Body of pancreas (tissue), 4 donors: Measurements from ENCODE around the gene RIMBP2. TPM values are rescaled to one million over a fixed set of nuclear protein-coding genes. Genes with fewer than 3 reads are reported as not detected.

Experiments used
- ATAC-seq: fragments of 150-250 bp; one replicate; pipeline ENCODE4 v1.9.1; 2016
- DNase-seq, 4 donors: peaks; one replicate each; pipeline ENCODE4 v3.0.0-alpha.2; 2019
- H3K27ac ChIP-seq, 4 donors: fragments of 200-600 bp; sonication (generic); 1 replicate in 3 of 4; 2 replicates in 1 of 4; pipeline versions ENCODE4 v1.5.1 to v1.6.1; 2016 to 2019; ENCODE audit warnings: mild to moderate bottlenecking in 1 of 4, mixed read lengths in 1 of 4, moderate library complexity in 1 of 4
- H3K27me3 ChIP-seq, 2 donors: fragments of 200-600 bp; sonication (generic); one replicate each; pipeline ENCODE4 v1.6.0; 2016; ENCODE audit warnings: mild to moderate bottlenecking in 1 of 2
- H3K36me3 ChIP-seq, 2 donors: fragments of 200-600 bp; sonication (generic); replicated peaks in 1 of 2; 2 replicates each; pipeline ENCODE4 v1.5.1; 2016; ENCODE audit warnings: low read depth in 2 of 2; ENCODE audit not compliant: insufficient read depth in 1 of 2
- H3K4me1 ChIP-seq: fragments of 200-600 bp; sonication (generic); one replicate; pipeline ENCODE4 v1.6.0; 2016
- H3K4me3 ChIP-seq, 2 donors: fragments of 200-600 bp; sonication (generic); 1 replicate in 1 of 2; 2 replicates in 1 of 2; pipeline ENCODE4 v1.5.1; 2016 to 2019
- H3K9me3 ChIP-seq, 3 donors: fragments of 200-600 bp; sonication (generic); 1 replicate in 2 of 3; 2 replicates in 1 of 3; pipeline ENCODE4 v1.5.1; 2016
- CTCF ChIP-seq, 7 experiments: fragments of 450-650 bp in 4 of 7; fragments of 200-600 bp in 3 of 7; sonication (generic) in 3 of 7; IDR thresholded peaks; one replicate each; pipeline ENCODE4 v1.5.1; 2016 to 2019; ENCODE audit warnings: antibody characterized with exemption in 7 of 7
- POLR2A ChIP-seq, 3 donors: fragments of 450-650 bp; IDR thresholded peaks; one replicate each; pipeline ENCODE4 v1.6.1; 2016; ENCODE audit warnings: antibody characterized with exemption in 3 of 3, mild to moderate bottlenecking in 2 of 3
- WGBS, 2 donors: methylation state at CpG; one replicate each; pipeline ENCODE4 v1.1.5; 2017; 5-methylcytosine and 5-hydroxymethylcytosine counted together
- intact Hi-C: fragments of 100-400 bp; cut with DNase I; formaldehyde crosslinking; loops from one replicate; pipeline ENCODE4 v1.15.1; 2023
- total RNA-seq, 2 donors: library from RNA; depleted of rRNA; stranded (reverse); fragments of >200 nt; gene quantifications; one replicate each; pipeline ENCODE4 v1.1.0, GENCODE V29; 2016

RIMBP2 gene
- total RNA-seq, 2 donors from 2014 or later, result 7.3 to 27.4 TPM

GRCh38 chr12:130582286-130582685 lies 133.8 kb downstream of the RIMBP2 start:
- H3K27ac ChIP-seq, result no peak overlapping the region

GRCh38 chr12:130581782-130582181 lies 134.3 kb downstream of the RIMBP2 start:
- no peak for DNase-seq
- H3K27me3 ChIP-seq, result no peaks in the 10 kb centered on the region
- no peaks in the 10 kb centered on the region for H3K4me1 ChIP-seq
- H3K4me3 ChIP-seq, result no peak overlapping the region
- intact Hi-C loops, result no loop called here
- TF ChIP-seq CTCF (IDR thresholded peaks at IDR 0.05), result no peak
- TF ChIP-seq POLR2A (IDR thresholded peaks at IDR 0.05), result no peak
- whole genome bisulfite sequencing, 2 donors, result 50 to 56% methylated on average over 5 of the region's 5 CpGs
- H3K36me3 ChIP-seq, result no peaks in the 10 kb centered on the region
- H3K27ac ChIP-seq, result no peak overlapping the region
- ATAC-seq, result no peak
- H3K9me3 ChIP-seq, result no peaks in the 10 kb centered on the region

More at GRCh38 chr12:130582286-130582685, 133.8 kb downstream of the RIMBP2 start:
- Histone ChIP-seq H3K4me1 (no peaks in the 10 kb centered on the region), H3K27me3 (no peaks in the 10 kb centered on the region), H3K4me3 (no peak overlapping the region), H3K9me3 (no peaks in the 10 kb centered on the region), H3K36me3 (no peaks in the 10 kb centered on the region)
- ATAC-seq (no peak), DNase-seq (no peak)
- TF ChIP-seq CTCF (IDR thresholded peaks at IDR 0.05) (no peak), POLR2A (IDR thresholded peaks at IDR 0.05) (no peak)
- intact Hi-C loops, result no loop called here
- 73 to 89% methylated on average over 6 of the region's 6 CpGs for WGBS, 2 donors

GRCh38 chr12:130579231-130579630 lies 136.9 kb downstream of the RIMBP2 start:
- H3K9me3 ChIP-seq, result no peaks in the 10 kb centered on the region
- no peak overlapping the region for H3K27ac ChIP-seq
- no peak for ATAC-seq
- H3K27me3 ChIP-seq, result no peaks in the 10 kb centered on the region
- intact Hi-C loops, result no loop called here
- DNase-seq, result no peak
- no peaks in the 10 kb centered on the region for H3K36me3 ChIP-seq
- no peaks in the 10 kb centered on the region for H3K4me1 ChIP-seq
- WGBS, 2 donors, result 42 to 68% methylated on average over 7 of the region's 7 CpGs
- H3K4me3 ChIP-seq, result no peak overlapping the region
- TF ChIP-seq POLR2A (IDR thresholded peaks at IDR 0.05), result no peak
- no peak for TF ChIP-seq CTCF (IDR thresholded peaks at IDR 0.05)

- intact Hi-C loops, result no loop called here
- H3K4me3 ChIP-seq, result no peak overlapping the region
- 55 to 61% methylated on average over 6 of the region's 6 CpGs for WGBS, 2 donors
- DNase-seq (no peak), ATAC-seq (no peak)
- H3K27me3 ChIP-seq, result no peaks in the 10 kb centered on the region
- TF ChIP-seq CTCF (IDR thresholded peaks at IDR 0.05) (no peak), POLR2A (IDR thresholded peaks at IDR 0.05) (no peak)
- no peaks in the 10 kb centered on the region for H3K36me3 ChIP-seq
- no peaks in the 10 kb centered on the region for H3K9me3 ChIP-seq
- no peak overlapping the region for H3K27ac ChIP-seq
- H3K4me1 ChIP-seq, result no peaks in the 10 kb centered on the region
Observed at GRCh38 chr12:130577351-130577750, 138.7 kb downstream of the RIMBP2 start.

- Histone ChIP-seq H3K4me3 (no peak overlapping the region), H3K27me3 (no peaks in the 10 kb centered on the region), H3K4me1 (no peaks in the 10 kb centered on the region), H3K9me3 (no peaks in the 10 kb centered on the region), H3K36me3 (no peaks in the 10 kb centered on the region), H3K27ac (no peak overlapping the region)
- no peak for TF ChIP-seq CTCF (IDR thresholded peaks at IDR 0.05)
- TF ChIP-seq POLR2A (IDR thresholded peaks at IDR 0.05), result no peak
- ATAC-seq (no peak), DNase-seq (no peak)
- WGBS, 2 donors, result 76% methylated on average over 14 to 17 of the region's 17 CpGs
- intact Hi-C loops, result no loop called here
Observed at GRCh38 chr12:130576371-130576816, 139.7 kb downstream of the RIMBP2 start.
